Upper lobe of left lung (tissue), 6 donors: Measurements from ENCODE around the gene AP1S3. TPM values are rescaled to one million over a fixed set of nuclear protein-coding genes. Genes with fewer than 3 reads are reported as not detected.

Experiments
- ATAC-seq, 2 donors: fragments of 200-7000 bp; cut with Tn5 transposase; one replicate each; pipeline ENCODE4 v1.9.1; 2022; ENCODE audit warnings: mild to moderate bottlenecking in 2 of 2, moderate library complexity in 2 of 2; ENCODE audit not compliant: low FRiP score in 2 of 2
- DNase-seq, 2 donors: peaks; one replicate each; pipeline ENCODE4 v3.0.0-alpha.2; 2019 to 2020
- H3K27ac ChIP-seq, 4 donors: fragments of 200-600 bp; sonication (generic); one replicate each; pipeline ENCODE4 v1.5.1; 2016 to 2019
- H3K27me3 ChIP-seq, 4 donors: fragments of 200-600 bp; sonication (generic); one replicate each; pipeline ENCODE4 v1.5.1; 2017 to 2019
- H3K36me3 ChIP-seq, 4 donors: fragments of 200-600 bp; sonication (generic); one replicate each; pipeline ENCODE4 v1.5.1; 2016 to 2019
- H3K4me1 ChIP-seq, 4 donors: fragments of 200-600 bp; sonication (generic); one replicate each; pipeline ENCODE4 v1.5.1; 2018 to 2019
- H3K4me3 ChIP-seq, 4 donors: fragments of 200-600 bp; sonication (generic); one replicate each; pipeline ENCODE4 v1.5.1; 2017 to 2019; ENCODE audit warnings: mild to moderate bottlenecking in 2 of 4, moderate library complexity in 1 of 4
- H3K9me3 ChIP-seq, 4 donors: fragments of 200-600 bp; sonication (generic); one replicate each; pipeline ENCODE4 v1.5.1; 2018 to 2019
- CTCF ChIP-seq, 6 experiments: fragments of 450-650 bp in 4 of 6; fragments of 200-600 bp in 2 of 6; sonication (generic) in 2 of 6; IDR thresholded peaks; one replicate each; pipeline ENCODE4 v1.5.1; 2016 to 2019; ENCODE audit warnings: antibody characterized with exemption in 6 of 6
- EP300 ChIP-seq, 4 donors: sonication (generic); formaldehyde crosslinking; IDR thresholded peaks; one replicate each; pipeline ENCODE4 v1.5.1; 2017; ENCODE audit warnings: antibody characterized with exemption in 4 of 4, control low read depth in 2 of 4
- POLR2A ChIP-seq, 4 donors: fragments of 450-650 bp; IDR thresholded peaks; one replicate each; pipeline ENCODE4 v1.5.1; 2016 to 2017; ENCODE audit warnings: antibody characterized with exemption in 4 of 4, mild to moderate bottlenecking in 2 of 4
- POLR2AphosphoS5 ChIP-seq, 2 donors: sonication (generic); formaldehyde crosslinking; IDR thresholded peaks; one replicate each; pipeline ENCODE4 v1.5.1; 2017; ENCODE audit warnings: antibody characterized with exemption in 2 of 2
- WGBS, 2 donors: methylation state at CpG; one replicate each; pipeline ENCODE4 v1.1.5; 2017 to 2018; 5-methylcytosine and 5-hydroxymethylcytosine counted together
- total RNA-seq, 6 donors: library from RNA; depleted of rRNA in 4 of 6; stranded (reverse); fragments of >200 nt in 4 of 6; gene quantifications; one replicate each; pipeline versions ENCODE4 v1.1.0 to v1.2.1, GENCODE V29; 2016 to 2021
- donor health status: DM: no; HTN: no; CAD: no; lungs with moderate emphysema.
- donor health status: DM: no; HTN: yes; CAD: no; lungs with severe emphysema.

Gene AP1S3
- total RNA-seq, 6 donors from 2014 or later: 2.1 to 23.2 (median 11.5) TPM

DNA sequence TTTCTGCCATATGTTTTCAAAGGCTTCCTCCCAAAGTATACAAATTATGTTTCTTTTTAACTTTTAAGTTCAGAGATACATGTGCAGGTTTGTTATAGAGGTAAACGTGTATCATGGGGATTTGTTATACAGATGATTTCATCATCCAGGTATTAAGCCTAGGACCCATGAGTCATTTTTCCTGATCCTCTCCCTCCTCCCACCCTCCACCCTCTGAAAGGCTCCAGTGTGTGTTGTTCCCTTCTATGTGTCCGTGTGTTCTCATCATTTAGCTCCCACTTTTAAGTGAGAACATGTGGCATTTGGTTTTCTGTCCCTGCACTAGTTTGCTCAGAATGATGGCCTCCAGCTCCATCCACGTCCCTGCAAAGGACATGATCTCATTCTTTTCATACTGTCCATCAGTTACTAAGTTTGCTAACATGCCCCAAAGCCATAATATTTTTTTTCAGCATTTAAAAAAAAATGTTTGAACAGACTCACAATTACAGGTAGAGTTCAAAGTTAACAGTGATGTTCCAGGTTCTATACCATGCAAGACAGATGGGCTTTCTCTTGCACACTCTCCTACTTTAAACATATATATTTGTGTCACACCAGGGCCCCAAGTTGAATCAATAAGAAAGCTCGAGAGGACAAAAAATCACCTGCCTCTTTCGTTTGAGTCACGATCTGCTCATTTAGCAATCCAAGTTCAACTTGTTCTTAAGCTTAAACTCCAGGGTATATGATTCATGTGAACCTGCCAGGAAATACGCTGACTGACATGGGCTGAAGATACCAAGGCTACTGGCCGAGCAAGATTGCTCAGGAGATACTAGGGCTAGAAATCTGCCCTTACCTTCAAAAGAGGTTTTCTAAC lies 77.6 kb downstream of the AP1S3 start:
- TF ChIP-seq POLR2A (IDR thresholded peaks at IDR 0.05): no peak
- no peak for TF ChIP-seq EP300 (IDR thresholded peaks at IDR 0.05)
- TF ChIP-seq POLR2AphosphoS5 (IDR thresholded peaks at IDR 0.05): no peak
- no peak for TF ChIP-seq CTCF (IDR thresholded peaks at IDR 0.05)
- ATAC-seq: no peak
- 67 to 72% methylated on average over 8 of the region's 8 CpGs for WGBS, 2 donors
- Histone ChIP-seq H3K9me3 (no peaks in the 10 kb centered on the region), H3K27ac (peak overlapping the region; percentile 26 to 67 (median 42)), H3K4me3 (no peak overlapping the region), H3K4me1 (peaks cover 0 to 5% (median 1%) of the 10 kb centered on the region in 4 donors), H3K27me3 (no peaks in the 10 kb centered on the region), H3K36me3 (no peaks in the 10 kb centered on the region)
- DNase-seq: no peak

DNA sequence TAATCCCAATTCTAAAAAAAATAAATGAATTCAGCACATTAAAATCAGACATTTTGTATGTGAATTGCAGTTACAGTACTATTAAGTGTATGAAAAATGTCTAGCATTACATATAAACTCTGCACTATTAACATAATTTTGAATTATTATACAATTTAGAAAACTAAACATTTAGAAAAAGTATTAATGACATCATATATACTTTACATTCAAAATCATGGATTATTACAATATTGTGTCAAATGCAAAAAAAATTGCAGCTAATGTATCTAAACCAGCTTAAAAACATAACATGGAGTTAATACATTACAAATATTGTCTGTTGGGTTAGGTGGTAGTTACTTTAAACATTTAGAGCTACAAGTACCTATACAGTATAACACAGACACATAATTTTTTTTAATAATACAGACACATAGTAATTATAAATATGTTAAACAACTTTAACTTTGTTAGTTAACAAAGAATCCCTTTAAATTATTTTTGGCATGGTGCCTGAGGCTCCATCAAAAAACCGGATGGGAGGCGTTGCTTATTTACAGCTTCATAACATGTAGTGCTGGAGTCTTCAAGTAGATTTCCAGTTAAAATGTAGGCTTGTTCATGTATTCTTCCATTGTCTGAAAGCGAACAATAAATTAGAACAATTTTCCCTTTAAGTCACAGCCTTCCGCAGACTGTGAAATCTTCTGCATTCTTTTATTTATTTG lies 79.1 kb downstream of the AP1S3 start:
- H3K27ac ChIP-seq: no peak overlapping the region
- no peak for TF ChIP-seq POLR2A (IDR thresholded peaks at IDR 0.05)
- H3K9me3 ChIP-seq: no peaks in the 10 kb centered on the region
- DNase-seq (no peak), ATAC-seq (no peak)
- H3K4me3 ChIP-seq: no peak overlapping the region
- H3K4me1 ChIP-seq: peaks cover 0 to 3% (median under 1%) of the 10 kb centered on the region in 4 donors
- WGBS, 2 donors: 65 to 68% methylated on average over 4 of the region's 4 CpGs
- H3K27me3 ChIP-seq: no peaks in the 10 kb centered on the region
- H3K36me3 ChIP-seq: no peaks in the 10 kb centered on the region

DNA sequence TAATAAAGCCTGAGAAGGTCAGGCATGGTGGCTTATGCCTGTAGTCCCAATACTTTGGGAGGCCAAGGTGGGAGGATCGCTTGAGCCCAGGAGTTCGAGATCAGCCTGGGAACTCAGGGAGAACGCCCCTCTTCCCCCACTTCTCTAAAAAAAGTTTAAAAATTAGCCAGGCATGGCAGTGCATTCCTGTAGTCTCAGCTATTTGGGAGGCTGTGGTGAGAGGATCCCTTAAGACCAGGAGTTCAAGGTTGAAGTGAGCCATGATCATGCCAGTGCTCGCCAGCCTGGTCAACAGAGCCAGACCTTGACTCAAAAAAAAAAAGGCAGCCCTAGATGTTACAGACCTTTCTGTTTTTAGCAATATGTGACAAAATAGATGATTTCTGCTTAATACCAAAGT lies 83.4 kb downstream of the AP1S3 start:
- Histone ChIP-seq H3K27ac (no peak overlapping the region), H3K4me3 (no peak overlapping the region), H3K36me3 (no peaks in the 10 kb centered on the region), H3K4me1 (no peaks in the 10 kb centered on the region), H3K27me3 (no peaks in the 10 kb centered on the region), H3K9me3 (no peaks in the 10 kb centered on the region)
- no peak for ATAC-seq
- TF ChIP-seq CTCF (IDR thresholded peaks at IDR 0.05): no peak
- TF ChIP-seq POLR2AphosphoS5 (IDR thresholded peaks at IDR 0.05): no peak
- no peak for TF ChIP-seq EP300 (IDR thresholded peaks at IDR 0.05)
- no peak for TF ChIP-seq POLR2A (IDR thresholded peaks at IDR 0.05)
- 66 to 99% methylated on average over 4 of the region's 4 CpGs for WGBS, 2 donors
- DNase-seq: no peak

- H3K27ac ChIP-seq: no peak overlapping the region
- no peaks in the 10 kb centered on the region for H3K9me3 ChIP-seq
- no peak overlapping the region for H3K4me3 ChIP-seq
- no peaks in the 10 kb centered on the region for H3K36me3 ChIP-seq
- TF ChIP-seq CTCF (IDR thresholded peaks at IDR 0.05): no peak
- TF ChIP-seq POLR2A (IDR thresholded peaks at IDR 0.05): no peak
- TF ChIP-seq EP300 (IDR thresholded peaks at IDR 0.05): no peak
- TF ChIP-seq POLR2AphosphoS5 (IDR thresholded peaks at IDR 0.05): no peak
- ATAC-seq (no peak), DNase-seq (no peak)
- H3K27me3 ChIP-seq: no peaks in the 10 kb centered on the region
- WGBS, 2 donors: 48 to 56% methylated on average over 1 of the region's 1 CpG
- H3K4me1 ChIP-seq: no peaks in the 10 kb centered on the region
Measured at GRCh38 chr2:223751012-223751411, 86.4 kb downstream of the AP1S3 start.

DNA sequence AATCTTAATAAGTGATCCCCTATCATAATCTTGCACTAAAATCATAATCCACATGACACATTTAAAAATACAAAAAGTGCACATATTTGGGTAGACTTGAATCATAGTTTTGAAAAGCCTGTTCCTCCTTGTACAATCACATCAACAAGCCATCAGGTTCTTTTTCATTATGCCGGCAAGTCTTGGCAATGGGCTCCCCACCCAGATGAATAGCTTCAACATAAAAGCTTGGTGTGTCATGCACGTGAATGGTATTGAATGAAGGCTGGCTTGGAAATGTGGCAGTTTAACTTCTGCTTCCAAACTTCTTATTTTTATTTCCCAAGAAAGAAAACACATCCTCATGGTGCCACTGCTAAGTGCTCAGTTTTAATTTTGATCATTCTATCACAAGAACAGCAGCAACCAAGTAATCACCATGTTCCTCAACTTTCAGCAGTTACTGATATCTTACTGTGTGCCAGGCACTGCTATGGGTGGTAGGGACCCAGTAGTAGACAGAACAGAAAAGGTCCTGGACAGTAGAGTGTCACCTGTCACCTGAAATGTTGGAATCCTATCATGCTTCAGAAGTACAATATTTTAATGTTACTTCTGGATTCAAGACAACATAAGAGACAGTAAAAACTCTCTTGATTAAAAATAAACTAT lies 89.9 kb downstream of the AP1S3 start:
- WGBS, 2 donors: 77% methylated on average over 2 of the region's 2 CpGs

More for the DNA sequence above, 89.9 kb downstream of the AP1S3 start:
- TF ChIP-seq POLR2AphosphoS5 (IDR thresholded peaks at IDR 0.05) (no peak), POLR2A (IDR thresholded peaks at IDR 0.05) (no peak), EP300 (IDR thresholded peaks at IDR 0.05) (no peak), CTCF (IDR thresholded peaks at IDR 0.05) (no peak)
- ATAC-seq (no peak), DNase-seq (no peak)
- Histone ChIP-seq H3K27ac (no peak overlapping the region), H3K36me3 (no peaks in the 10 kb centered on the region), H3K4me1 (no peaks in the 10 kb centered on the region), H3K27me3 (no peaks in the 10 kb centered on the region), H3K4me3 (no peak overlapping the region), H3K9me3 (no peaks in the 10 kb centered on the region)
